SU-DHL-6 (cell line): ENCODE measurements around the gene WDR54.

Experiments used
- H2AFZ ChIP-seq: fragments of 200-600 bp; sonication (generic); 2 replicates; pipeline ENCODE4 v1.6.1; 2014; ENCODE audit warnings: low read depth, mild to moderate bottlenecking, moderate library complexity, mixed read lengths, antibody characterized with exemption, low read length; ENCODE audit not compliant: severe bottlenecking
- H3F3A ChIP-seq: fragments of 200-600 bp; shearing (Covaris generic); 2 replicates; pipeline ENCODE4 v1.6.0; 2016; ENCODE audit warnings: antibody characterized with exemption, mild to moderate bottlenecking; ENCODE audit not compliant: insufficient read depth
- H3K27ac ChIP-seq: fragments of 200-600 bp; sonication (generic); 2 replicates; pipeline ENCODE4 v1.5.1; 2016; ENCODE audit warnings: low read depth, mild to moderate bottlenecking, low read length, moderate library complexity, mixed read lengths
- H3K27me3 ChIP-seq: fragments of 200-600 bp; sonication (generic), shearing (Covaris generic); 2 replicates; pipeline ENCODE4 v1.6.0; 2014; ENCODE audit warnings: mild to moderate bottlenecking, low read length
- H3K36me3 ChIP-seq: fragments of 200-600 bp; sonication (generic); 2 replicates; pipeline ENCODE4 v1.6.1; 2014; ENCODE audit warnings: mild to moderate bottlenecking, low read length, mixed read lengths
- H3K4me2 ChIP-seq: fragments of 300-600, 200-600 bp; shearing (Covaris generic), sonication (generic); 2 replicates; pipeline ENCODE4 v1.6.0; 2014; ENCODE audit warnings: low read length, low read depth, mild to moderate bottlenecking; ENCODE audit not compliant: poor library complexity, severe bottlenecking
- H3K4me3 ChIP-seq: fragments of 200-600 bp; sonication (generic); 2 replicates; pipeline ENCODE4 v1.5.1; 2014; ENCODE audit warnings: antibody characterized with exemption, low read length, mild to moderate bottlenecking, mixed read lengths; ENCODE audit not compliant: insufficient read depth, poor library complexity, severe bottlenecking
- H3K79me2 ChIP-seq: fragments of 200-600 bp; sonication (generic); 2 replicates; pipeline ENCODE4 v1.6.1; 2014; ENCODE audit warnings: mild to moderate bottlenecking, low read length, moderate library complexity; ENCODE audit not compliant: insufficient read depth
- H3K9ac ChIP-seq: fragments of 200-600 bp; sonication (generic); 2 replicates; pipeline ENCODE4 v1.7.0; 2014; ENCODE audit warnings: mild to moderate bottlenecking, low read length
- H3K9me2 ChIP-seq: fragments of 200-600 bp; sonication (generic); replicated peaks from 2 replicates; pipeline ENCODE4 v1.6.1; 2014; ENCODE audit warnings: low read length; ENCODE audit not compliant: insufficient read depth
- H3K9me3 ChIP-seq: fragments of 200-600 bp; sonication (generic); 2 replicates; pipeline ENCODE4 v1.6.1; 2014; ENCODE audit warnings: low read length, mixed read lengths; ENCODE audit not compliant: insufficient read depth
- H4K20me1 ChIP-seq: fragments of 200-600 bp; sonication (generic); 2 replicates; pipeline ENCODE4 v1.6.1; 2014; ENCODE audit warnings: low read depth, mild to moderate bottlenecking, antibody characterized with exemption, low read length, moderate library complexity, mixed read lengths
- CTCF ChIP-seq: fragments of 200-600 bp; sonication (generic); IDR thresholded peaks from one replicate; pipeline ENCODE4 v1.5.1; 2017; ENCODE audit warnings: antibody characterized with exemption, mild to moderate bottlenecking, low read length, moderate library complexity; ENCODE audit not compliant: insufficient read depth, poor library complexity, severe bottlenecking
- EZH2phosphoT487 ChIP-seq: fragments of 200-600 bp; sonication (generic), shearing (Covaris generic); conservative IDR thresholded peaks from 2 replicates; pipeline ENCODE4 v1.6.1; 2018; ENCODE audit warnings: mild to moderate bottlenecking, antibody characterized with exemption, low read length, moderate library complexity, mixed read lengths

The WDR54 gene

GRCh38 chr2:74401891-74402290 lies 19.6 kb upstream of the WDR54 start:
- TF ChIP-seq CTCF (no peak), EZH2phosphoT487 (no peak)
- Histone ChIP-seq H3K27me3 (no peaks in the 10 kb centered on the region), H3K27ac (no peak overlapping the region), H3K9me3 (no peaks in the 10 kb centered on the region), H3K36me3 (no peaks in the 10 kb centered on the region), H3K9ac (no peak overlapping the region), H3K4me3 (no peak overlapping the region), H3F3A (no peaks in the 10 kb centered on the region), H3K79me2 (no peaks in the 10 kb centered on the region), H3K9me2 (no peaks in the 10 kb centered on the region), H4K20me1 (no peaks in the 10 kb centered on the region), H2AFZ (no peak overlapping the region), H3K4me2 (no peak overlapping the region)

- TF ChIP-seq EZH2phosphoT487 = no peak
- TF ChIP-seq CTCF = no peak
- H3K36me3 ChIP-seq = no peaks in the 10 kb centered on the region
- H3K4me2 ChIP-seq = no peak overlapping the region
- H3K4me3 ChIP-seq = no peak overlapping the region
- H3K9me3 ChIP-seq = no peaks in the 10 kb centered on the region
- H3K27ac ChIP-seq = no peak overlapping the region
- no peaks in the 10 kb centered on the region for H3K79me2 ChIP-seq
- no peaks in the 10 kb centered on the region for H3K27me3 ChIP-seq
- no peak overlapping the region for H2AFZ ChIP-seq
- H3K9me2 ChIP-seq = no peaks in the 10 kb centered on the region
- no peaks in the 10 kb centered on the region for H4K20me1 ChIP-seq
- H3F3A ChIP-seq = no peaks in the 10 kb centered on the region
- H3K9ac ChIP-seq = no peak overlapping the region
These were observed 15.5 kb upstream of the WDR54 start for GRCh38 chr2:74406035-74406434.

GRCh38 chr2:74407682-74408081 lies 13.8 kb upstream of the WDR54 start:
- Histone ChIP-seq H2AFZ (no peak overlapping the region), H3K27me3 (no peaks in the 10 kb centered on the region), H3K9me3 (no peaks in the 10 kb centered on the region), H3K4me3 (no peak overlapping the region), H3K4me2 (no peak overlapping the region), H4K20me1 (no peaks in the 10 kb centered on the region), H3K9ac (no peak overlapping the region), H3K79me2 (no peaks in the 10 kb centered on the region), H3K27ac (no peak overlapping the region), H3K9me2 (no peaks in the 10 kb centered on the region), H3K36me3 (no peaks in the 10 kb centered on the region), H3F3A (no peaks in the 10 kb centered on the region)
- TF ChIP-seq EZH2phosphoT487 (no peak), CTCF (no peak)
